ENCODE measurements around the gene SCFD1.
"Not testable (repeated sequence)": the region's sequence is repeated elsewhere in the genome, so short reads cannot be mapped to it uniquely, and the experiment has no call there.

SCFD1 gene

GRCh38 chr14:30603402-30603801, 18.7 kb upstream of the SCFD1 start:
- Histone ChIP-seq H3K27me3 (no peaks in the 10 kb centered on the region), H3K4me1 (ENCODE audit: control insufficient read depth in 1 of 2, insufficient read depth in 1 of 2, low read depth in 1 of 2, low read length in 1 of 2) (no peaks in the 10 kb centered on the region), H3K4me3 (ENCODE audit: low read depth in 1 of 2, low read length in 1 of 2) (no peak overlapping the region), H3K9me3 (no peaks in the 10 kb centered on the region), H3K36me3 (peaks cover 84% of the 10 kb centered on the region), H3K27ac (no peak overlapping the region)
- no peak for TF ChIP-seq CTCF (IDR thresholded peaks at IDR 0.05)

DNA sequence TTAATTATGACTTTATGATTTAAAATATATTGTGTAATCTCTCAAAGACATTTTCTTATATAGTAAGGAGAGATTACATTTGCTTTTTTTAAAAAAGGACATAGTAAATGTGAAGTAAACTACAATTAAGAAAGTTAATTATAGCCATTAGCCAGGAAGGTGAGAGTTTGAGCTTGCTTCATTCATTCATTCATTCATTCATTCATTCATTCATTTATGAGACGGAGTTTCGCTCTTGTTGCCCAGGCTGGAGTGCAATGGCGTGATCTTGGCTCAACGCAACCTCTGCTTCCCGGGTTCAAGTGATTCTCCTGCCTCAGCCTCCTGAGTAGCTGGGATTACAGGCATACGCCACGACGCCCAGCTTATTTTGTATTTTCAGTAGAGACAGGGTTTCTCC, 17.4 kb upstream of the SCFD1 start:
- not testable (repeated sequence) for H3K27me3 ChIP-seq; H3K4me3 ChIP-seq (ENCODE audit: low read depth in 1 of 2, low read length in 1 of 2); H3K27ac ChIP-seq; H3K4me1 ChIP-seq (ENCODE audit: control insufficient read depth in 1 of 2, insufficient read depth in 1 of 2, low read depth in 1 of 2, low read length in 1 of 2); H3K9me3 ChIP-seq
- H3K36me3 ChIP-seq = peaks cover 78% of the 10 kb centered on the region

GRCh38 chr14:30607156-30607780, 14.9 kb upstream of the SCFD1 start:
- no peak overlapping the region for H3K4me3 ChIP-seq (ENCODE audit: low read depth in 1 of 2, low read length in 1 of 2)
- TF ChIP-seq CTCF (IDR thresholded peaks at IDR 0.05) = no peak
- H3K36me3 ChIP-seq = peaks cover 55% of the 10 kb centered on the region
- no peaks in the 10 kb centered on the region for H3K9me3 ChIP-seq
- no peak overlapping the region for H3K27ac ChIP-seq
- H3K4me1 ChIP-seq (ENCODE audit: control insufficient read depth in 1 of 2, insufficient read depth in 1 of 2, low read depth in 1 of 2, low read length in 1 of 2) = peaks cover 0 to 5% of the 10 kb centered on the region in 2 experiments
- no peaks in the 10 kb centered on the region for H3K27me3 ChIP-seq

DNA sequence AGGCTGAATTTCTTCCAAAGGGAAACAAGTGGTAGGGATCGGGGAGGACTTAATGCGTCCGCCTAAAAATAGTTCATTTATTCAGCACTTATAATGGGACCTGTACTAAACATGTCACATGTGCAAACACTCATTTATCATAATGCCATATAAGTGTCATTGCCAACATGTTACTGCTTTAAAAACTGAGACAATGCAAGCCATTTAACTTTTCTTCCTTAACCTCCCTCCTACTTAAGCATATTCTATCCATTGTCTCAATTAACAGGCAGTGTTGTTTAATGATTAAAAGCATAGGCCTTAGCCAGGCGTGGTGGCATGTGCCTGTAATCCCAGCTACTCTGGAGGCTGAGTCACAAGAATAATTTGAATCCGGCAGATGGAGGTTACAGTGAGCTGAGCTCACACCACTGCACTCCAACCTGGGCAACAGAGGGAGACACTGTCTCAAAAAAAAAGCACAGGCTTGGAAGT, 13.5 kb upstream of the SCFD1 start:
- H3K4me1 ChIP-seq (ENCODE audit: control insufficient read depth in 1 of 2, insufficient read depth in 1 of 2, low read depth in 1 of 2, low read length in 1 of 2) = peaks cover 0 to 5% of the 10 kb centered on the region in 2 experiments
- no peak overlapping the region for H3K27ac ChIP-seq
- H3K9me3 ChIP-seq = no peaks in the 10 kb centered on the region
- no peak for TF ChIP-seq CTCF (IDR thresholded peaks at IDR 0.05)
- H3K27me3 ChIP-seq = no peaks in the 10 kb centered on the region
- no peak overlapping the region for H3K4me3 ChIP-seq (ENCODE audit: low read depth in 1 of 2, low read length in 1 of 2)
- peaks cover 53% of the 10 kb centered on the region for H3K36me3 ChIP-seq

GRCh38 chr14:30610787-30611343, 11.3 kb upstream of the SCFD1 start:
- H3K27ac ChIP-seq = peak overlapping the region; percentile 14
- no peaks in the 10 kb centered on the region for H3K9me3 ChIP-seq
- H3K27me3 ChIP-seq = no peaks in the 10 kb centered on the region
- TF ChIP-seq CTCF (IDR thresholded peaks at IDR 0.05) = no peak
- peaks cover 33% of the 10 kb centered on the region for H3K36me3 ChIP-seq
- peaks cover 0 to 5% of the 10 kb centered on the region in 2 experiments for H3K4me1 ChIP-seq (ENCODE audit: control insufficient read depth in 1 of 2, insufficient read depth in 1 of 2, low read depth in 1 of 2, low read length in 1 of 2)
- H3K4me3 ChIP-seq (ENCODE audit: low read depth in 1 of 2, low read length in 1 of 2) = no peak overlapping the region

GRCh38 chr14:30614155-30614554, 8.0 kb upstream of the SCFD1 start:
- Histone ChIP-seq H3K36me3 (peaks cover 12% of the 10 kb centered on the region), H3K9me3 (no peaks in the 10 kb centered on the region), H3K4me3 (ENCODE audit: low read depth in 1 of 2, low read length in 1 of 2) (no peak overlapping the region), H3K4me1 (ENCODE audit: control insufficient read depth in 1 of 2, insufficient read depth in 1 of 2, low read depth in 1 of 2, low read length in 1 of 2) (peaks cover 0 to 5% of the 10 kb centered on the region in 2 experiments), H3K27me3 (no peaks in the 10 kb centered on the region), H3K27ac (no peak overlapping the region)
- no peak for TF ChIP-seq CTCF (IDR thresholded peaks at IDR 0.05)

All from neutrophil (primary cell).